Suprapubic skin (tissue), 3 donors: ENCODE measurements around the gene KLF13.

Experiments used
- CTCF ChIP-seq, 2 donors: fragments of 200-600 bp in 1 of 2; fragments of 450-650 bp in 1 of 2; sonication (generic) in 1 of 2; IDR thresholded peaks; one replicate each; pipeline ENCODE4 v1.5.1; 2016 to 2019; ENCODE audit warnings: antibody characterized with exemption in 2 of 2, mild to moderate bottlenecking in 1 of 2, moderate library complexity in 1 of 2
- EP300 ChIP-seq: sonication (generic); formaldehyde crosslinking; IDR thresholded peaks from one replicate; pipeline ENCODE4 v1.6.1; 2017; ENCODE audit warnings: antibody characterized with exemption
- POLR2A ChIP-seq, 2 donors: fragments of 450-650 bp; IDR thresholded peaks; one replicate each; pipeline ENCODE4 v1.6.1; 2017; ENCODE audit warnings: antibody characterized with exemption in 2 of 2, mild to moderate bottlenecking in 2 of 2, moderate library complexity in 2 of 2

GRCh38 chr15:31360843-31361763 lies 34.5 kb downstream of the KLF13 start:
- no peak for TF ChIP-seq CTCF (IDR thresholded peaks at IDR 0.05)
- no peak for TF ChIP-seq EP300
- no peak for TF ChIP-seq POLR2A (IDR thresholded peaks at IDR 0.05)
